Measurements from ENCODE around the gene PARD3.

- TF ChIP-seq CTCF (IDR thresholded peaks at IDR 0.05) (no peak), POLR2AphosphoS5 (IDR thresholded peaks at IDR 0.05) (no peak), POLR2A (IDR thresholded peaks at IDR 0.05) (no peak)
These were observed 467.1 kb downstream of the PARD3 start for GRCh38 chr10:34348021-34348420.
